IMR-90 (cell line): ENCODE data around the gene RBM44. TPM values are rescaled to one million over a fixed set of nuclear protein-coding genes. Genes with fewer than 3 reads are reported as not detected.

Experiments used
- ATAC-seq: fragments of 200-7000 bp; cut with Tn5 transposase; 2 replicates; pipeline ENCODE4 v1.9.1; 2020; ENCODE audit warnings: low read depth, mild to moderate bottlenecking, moderate library complexity
- BruUV-seq: library from RNA; stranded (reverse); fragments of 400-500 nt; replicated peaks from 2 replicates; lab custom pipeline; 2021; lab: Mats Ljungman, UMichigan
- CTCF ChIA-PET: fragments of 300-600 bp; formaldehyde crosslinking; extraction: SDS; loops from one replicate; lab custom pipeline; 2021; ENCODE audit warnings: antibody characterized with exemption; lab: Yijun Ruan, JAX
- POLR2A ChIA-PET: fragments of 300-600 bp; sonication (Branson Sonifier 250); formaldehyde crosslinking; loops from one replicate; lab custom pipeline; 2022; ENCODE audit warnings: antibody characterized with exemption; ENCODE audit not compliant: unreplicated experiment; lab: Charles Lee
- DNase-seq: peaks from one replicate; pipeline ENCODE4 v3.0.0; 2013
- H2AFZ ChIP-seq: replicated peaks from 2 replicates; pipeline ENCODE3; 2013; ENCODE audit warnings: low read length, mild to moderate bottlenecking; ENCODE audit not compliant: poor library complexity
- H2AK5ac ChIP-seq: 2 replicates; pipeline ENCODE4 v1.6.1; 2013; ENCODE audit warnings: low read depth, low read length, inconsistent platforms
- H2AK9ac ChIP-seq: replicated peaks from 2 replicates; pipeline ENCODE3; 2013; ENCODE audit warnings: mild to moderate bottlenecking, low read depth, low read length, moderate library complexity; ENCODE audit not compliant: poor library complexity
- H2BK120ac ChIP-seq: 2 replicates; pipeline ENCODE4 v1.6.1; 2013; ENCODE audit warnings: low read depth, low read length, inconsistent platforms
- H2BK15ac ChIP-seq: 3 replicates; pipeline ENCODE4 v1.6.1; 2013; ENCODE audit warnings: low read depth, low read length, inconsistent platforms
- H2BK20ac ChIP-seq: 2 replicates; pipeline ENCODE4 v1.6.1; 2013; ENCODE audit warnings: low read depth, mild to moderate bottlenecking, inconsistent platforms, low read length, moderate library complexity
- H2BK5ac ChIP-seq: 2 replicates; pipeline ENCODE4 v1.6.1; 2013; ENCODE audit warnings: mild to moderate bottlenecking, low read depth, low read length, inconsistent platforms; ENCODE audit not compliant: poor library complexity, severe bottlenecking
- H3K14ac ChIP-seq: replicated peaks from 2 replicates; pipeline ENCODE4 v1.6.1; 2013; ENCODE audit warnings: low read depth, low read length, inconsistent platforms
- H3K18ac ChIP-seq: 2 replicates; pipeline ENCODE4 v1.6.1; 2013; ENCODE audit warnings: low read depth, low read length, control low read depth
- H3K23ac ChIP-seq: 2 replicates; pipeline ENCODE4 v1.6.1; 2013; ENCODE audit warnings: low read depth, low read length, inconsistent platforms
- H3K27ac ChIP-seq: 2 replicates; pipeline ENCODE4 v1.5.1; 2013; ENCODE audit warnings: mild to moderate bottlenecking, control low read depth, low read length; ENCODE audit not compliant: insufficient read depth
- H3K27me3 ChIP-seq: 2 replicates; pipeline ENCODE4 v1.6.1; 2013; ENCODE audit warnings: low read length; ENCODE audit not compliant: control insufficient read depth, insufficient read depth
- H3K36me3 ChIP-seq: 2 replicates; pipeline ENCODE4 v1.6.1; 2013; ENCODE audit warnings: low read length, mixed read lengths; ENCODE audit not compliant: control insufficient read depth, insufficient read depth
- H3K4ac ChIP-seq: 2 replicates; pipeline ENCODE4 v1.6.1; 2013; ENCODE audit warnings: low read depth, low read length, inconsistent platforms
- H3K4me1 ChIP-seq: 2 replicates; pipeline ENCODE4 v1.6.1; 2013; ENCODE audit warnings: low read length, mixed read lengths; ENCODE audit not compliant: control insufficient read depth, insufficient read depth
- H3K4me2 ChIP-seq: 2 replicates; pipeline ENCODE4 v1.6.1; 2013; ENCODE audit warnings: low read depth, mild to moderate bottlenecking, control low read depth, low read length, moderate library complexity
- H3K4me3 ChIP-seq: 2 replicates; pipeline ENCODE4 v1.5.1; 2013; ENCODE audit warnings: low read depth, mild to moderate bottlenecking, control low read depth, low read length, moderate library complexity; ENCODE audit not compliant: insufficient read depth
- H3K56ac ChIP-seq: 2 replicates; pipeline ENCODE4 v1.6.1; 2013; ENCODE audit warnings: low read length, inconsistent platforms; ENCODE audit not compliant: insufficient read depth; ENCODE audit errors: extremely low read depth
- H3K79me1 ChIP-seq, 2 experiments: 2 replicates each; pipeline ENCODE4 v1.6.1; 2013; ENCODE audit warnings: low read length in 2 of 2, inconsistent platforms in 1 of 2, low read depth in 1 of 2
- H3K9ac ChIP-seq: 2 replicates; pipeline ENCODE4 v1.6.1; 2013; ENCODE audit warnings: low read depth, low read length, control low read depth
- H3K9me1 ChIP-seq: 2 replicates; pipeline ENCODE4 v1.6.1; 2013; ENCODE audit warnings: low read length, inconsistent platforms; ENCODE audit not compliant: insufficient read depth
- H3K9me3 ChIP-seq: 2 replicates; pipeline ENCODE4 v1.6.1; 2013; ENCODE audit warnings: low read length; ENCODE audit not compliant: control insufficient read depth, insufficient read depth
- H4K20me1 ChIP-seq: 2 replicates; pipeline ENCODE4 v1.6.1; 2013; ENCODE audit warnings: low read length, inconsistent platforms; ENCODE audit not compliant: insufficient read depth
- H4K5ac ChIP-seq: 2 replicates; pipeline ENCODE4 v1.6.1; 2013; ENCODE audit warnings: mild to moderate bottlenecking, low read depth, low read length, control low read depth
- H4K8ac ChIP-seq, 2 experiments: 2 replicates each; pipeline ENCODE4 v1.6.1; 2013; ENCODE audit warnings: low read depth in 2 of 2, low read length in 2 of 2, control low read depth in 1 of 2, inconsistent platforms in 1 of 2
- H4K91ac ChIP-seq: 2 replicates; pipeline ENCODE4 v1.6.1; 2013; ENCODE audit warnings: low read depth, low read length, inconsistent platforms; ENCODE audit not compliant: insufficient read depth
- BHLHE40 ChIP-seq: fragments of 150-350 bp; IDR thresholded peaks from 2 replicates; pipeline ENCODE4 v1.6.1; 2016; ENCODE audit warnings: mild to moderate bottlenecking, low read depth, low read length
- CEBPB ChIP-seq: IDR thresholded peaks from 2 replicates; pipeline ENCODE4 v1.6.1; 2012; ENCODE audit warnings: low read depth, low read length, improper control_type of control experiment
- CHD1 ChIP-seq: IDR thresholded peaks from 2 replicates; pipeline ENCODE4 v1.6.1; 2012; ENCODE audit warnings: low read depth, low read length, improper control_type of control experiment
- CTCF ChIP-seq: conservative IDR thresholded peaks from 2 replicates; pipeline ENCODE4 v1.5.1; 2012; ENCODE audit warnings: mild to moderate bottlenecking, low read depth, low read length, improper control_type of control experiment
- FOS ChIP-seq: fragments of 150-350 bp; IDR thresholded peaks from 2 replicates; pipeline ENCODE4 v1.6.1; 2016; ENCODE audit warnings: low read depth, low read length
- MAZ ChIP-seq: IDR thresholded peaks from 2 replicates; pipeline ENCODE4 v1.6.1; 2012; ENCODE audit warnings: low read depth, mild to moderate bottlenecking, low read length, improper control_type of control experiment, moderate library complexity, borderline replicate concordance
- NFE2L2 ChIP-seq: fragments of 150-350 bp; IDR thresholded peaks from 2 replicates; pipeline ENCODE4 v1.6.1; 2016; ENCODE audit warnings: low read depth, mild to moderate bottlenecking, low read length
- POLR2A ChIP-seq: IDR thresholded peaks from 2 replicates; pipeline ENCODE4 v1.6.1; 2012; ENCODE audit warnings: mild to moderate bottlenecking, low read depth, low read length
- RFX5 ChIP-seq: IDR thresholded peaks from 2 replicates; pipeline ENCODE4 v1.8.0; 2012; ENCODE audit warnings: low read depth, mild to moderate bottlenecking, low read length, moderate library complexity
- SMC3 ChIP-seq: fragments of 150-350 bp; IDR thresholded peaks from 2 replicates; pipeline ENCODE4 v1.6.1; 2016; ENCODE audit warnings: low read depth, mild to moderate bottlenecking, antibody characterized with exemption, low read length, moderate library complexity
- USF2 ChIP-seq: fragments of 150-350 bp; IDR thresholded peaks from 2 replicates; pipeline ENCODE4 v1.6.1; 2017; ENCODE audit warnings: mild to moderate bottlenecking, antibody characterized with exemption, low read length, low read depth
- WGBS, 2 experiments: methylation state at CpG; one replicate each; pipeline versions ENCODE4 v1.1.5 to v1.1.7; 2013; ENCODE audit warnings: missing lambda C conversion rate in 2 of 2; ENCODE audit not compliant: insufficient read length in 1 of 2; ENCODE audit errors: extremely low coverage in 2 of 2; 5-methylcytosine and 5-hydroxymethylcytosine counted together
- dilution Hi-C: fragments of 300-500 bp; cut with HindIII; formaldehyde crosslinking; loops from one replicate; pipeline ENCODE4 v1.14.3; 2018; ENCODE audit warnings: low sequenced_read_pairs; ENCODE audit not compliant: unreplicated experiment
- in situ Hi-C: fragments of 300-500 bp; cut with MboI; formaldehyde crosslinking; loops from 3 replicates; pipeline ENCODE4 v1.14.3; 2019; ENCODE audit warnings: low sequenced_read_pairs, inconsistent platforms, mixed read lengths
- intact Hi-C: fragments of 100-400 bp; cut with micrococcal nuclease; formaldehyde crosslinking; loops from 2 replicates; pipeline ENCODE4 v1.10.0; 2022
- polyA plus RNA-seq, 3 experiments: library from polyadenylated mRNA; depleted of rRNA; stranded (reverse); fragments of >200 nt; gene quantifications; 2 replicates each; pipeline ENCODE4 v1.2.3, GENCODE V29; 2012; ENCODE audit warnings: low replicate concordance in 1 of 3
- total RNA-seq: library from RNA; depleted of rRNA; stranded (reverse); fragments of >200 nt; gene quantifications from 2 replicates; pipeline ENCODE4 v1.2.3, GENCODE V29; 2012

The RBM44 gene
- total and polyA plus RNA-seq, 2 of the 4 experiments (the other 2 are of a cell fraction) = 0.14 to 0.18 TPM

DNA sequence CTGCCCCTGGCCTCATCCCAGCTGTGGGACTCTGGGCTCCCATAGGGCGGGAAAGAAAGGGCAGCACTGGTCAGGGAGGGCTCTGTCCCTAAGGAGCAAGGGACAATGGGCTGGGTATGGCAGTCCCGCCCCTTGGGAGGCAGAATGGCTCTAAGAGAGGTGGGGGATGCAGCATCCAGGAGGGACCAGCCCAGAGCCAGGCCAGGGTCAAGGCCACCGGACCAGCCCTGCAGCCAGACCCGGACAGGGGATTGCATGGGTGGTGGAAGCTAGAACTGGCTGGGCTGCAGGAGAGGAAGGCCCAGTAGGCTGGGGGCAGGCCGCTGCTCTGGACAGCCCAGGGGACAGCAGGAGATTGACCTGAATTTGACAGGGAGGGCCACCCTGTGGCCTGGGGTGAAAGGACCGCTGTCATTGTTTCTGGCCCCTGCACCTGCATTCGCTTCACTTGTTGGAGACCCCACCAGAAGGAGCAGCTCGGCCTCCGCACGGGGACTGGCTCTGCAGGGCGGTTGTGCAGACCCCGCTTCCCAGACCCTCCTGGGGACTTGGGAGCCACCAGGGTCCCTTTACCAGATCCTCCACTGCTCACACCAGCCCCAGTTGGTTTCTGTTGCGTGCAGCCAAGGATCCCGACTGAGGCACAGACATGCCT, 75.4 kb downstream of the RBM44 start (continued):
- TF ChIP-seq CHD1 = no peak

DNA sequence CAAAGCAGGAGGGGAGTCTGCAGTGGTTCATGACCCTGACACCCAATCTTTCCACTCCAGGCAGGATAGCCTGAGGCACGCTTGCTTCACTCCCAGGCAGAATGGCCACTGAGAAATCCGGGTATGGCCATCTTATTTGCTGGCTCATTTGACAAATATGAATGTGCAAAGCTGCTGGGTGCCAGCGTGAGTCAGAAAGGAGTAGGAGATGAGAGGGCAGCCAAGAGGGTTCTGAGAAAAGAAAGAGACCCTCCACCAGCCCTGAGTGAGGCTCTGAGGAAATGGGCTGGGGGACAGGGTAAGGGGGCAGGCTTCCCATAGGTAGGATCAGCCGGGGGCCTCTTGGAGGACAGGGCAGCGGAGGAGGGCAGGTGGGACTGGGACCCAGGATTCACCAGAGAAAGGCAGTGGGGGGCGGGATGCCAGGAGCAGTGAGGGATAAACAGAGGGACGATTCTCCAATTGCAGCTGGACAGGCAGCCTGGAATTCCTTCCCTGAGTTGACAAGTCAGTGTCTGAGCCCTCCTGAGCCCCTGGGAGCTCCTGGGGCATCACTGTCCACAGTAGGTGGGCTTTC, 76.1 kb downstream of the RBM44 start:
- TF ChIP-seq CTCF = no peak
- TF ChIP-seq MAZ = no peak
- TF ChIP-seq POLR2A = no peak
- peak; percentile 59 for TF ChIP-seq FOS
- TF ChIP-seq RFX5 = no peak
- 0 out of 2 replicates have a peak, but pooled peaks have one; percentile 21 for TF ChIP-seq BHLHE40
- peak; percentile 87 for TF ChIP-seq CEBPB
- TF ChIP-seq SMC3 = no peak
- peak; percentile 43; the same call in 1 of the 2 replicates for TF ChIP-seq NFE2L2
- TF ChIP-seq CHD1 = no peak
- no peak for TF ChIP-seq USF2
- H3K23ac ChIP-seq = no peak overlapping the region
- peak overlapping the region; percentile 70 for H3K4ac ChIP-seq
- no peaks in the 10 kb centered on the region for H3K9me3 ChIP-seq
- no peak overlapping the region for H4K5ac ChIP-seq
- dilution Hi-C loops = no loop called here
- ChIA-PET CTCF (interaction anchor here (0.6 kb wide), 1 partner anchor 302 kb away, joined by 3 read pairs; no protein-coding TSS in a partner anchor), POLR2A (no interaction called here)
- peaks cover 0 to 6% of the 10 kb centered on the region in 2 experiments; a peak in 1 of 4 replicates for H3K79me1 ChIP-seq
- H4K91ac ChIP-seq = no peak overlapping the region; the same call in 1 of the 2 replicates
- H2BK20ac ChIP-seq = peak overlapping the region; percentile 40; the same call in 1 of the 2 replicates
- no peaks in the 10 kb centered on the region; the same call in 1 of the 2 replicates for H3K9me1 ChIP-seq
- H3K18ac ChIP-seq = peak overlapping the region; percentile 19; the same call in 1 of the 2 replicates
- H2BK120ac ChIP-seq = peak overlapping the region; percentile 79
- no peak overlapping the region for H3K4me3 ChIP-seq
- no peaks in the 10 kb centered on the region for H4K20me1 ChIP-seq
- no peak overlapping the region for H3K4me2 ChIP-seq
- peaks cover 39% of the 10 kb centered on the region for H3K4me1 ChIP-seq
- BruUV-seq = no TSS peak
- no peaks in the 10 kb centered on the region for H3K27me3 ChIP-seq
- in situ Hi-C loops = no loop called here
- intact Hi-C loops = no loop called here
- H2BK5ac ChIP-seq = peak overlapping the region; percentile 67
- H2BK15ac ChIP-seq = no peak overlapping the region
- H3K27ac ChIP-seq = no peak overlapping the region
- H2AK5ac ChIP-seq = peak overlapping the region; percentile 65; the same call in 1 of the 2 replicates
- no peak overlapping the region for H3K9ac ChIP-seq
- H2AFZ ChIP-seq = peak overlapping the region; percentile 83
- no peaks in the 10 kb centered on the region for H3K36me3 ChIP-seq
- 80% methylated on average over 2 of the region's 7 CpGs; no CpG with 5 or more reads in 1 of the 2 experiments for WGBS, 2 experiments
- DNase-seq (peak; percentile 76), ATAC-seq (peak; percentile 75)
- H4K8ac ChIP-seq = peak overlapping the region in 1 of 2 experiments; percentile 31; a peak in 2 of 4 replicates
- H3K56ac ChIP-seq = no peak overlapping the region
- H3K14ac ChIP-seq = no peak overlapping the region
- H2AK9ac ChIP-seq = peak overlapping the region; percentile 92
